DLD1 (cell line): ENCODE results near the gene NEK8.

Experiments
- in situ Hi-C: cut with HindIII; loops from 2 replicates; pipeline ENCODE4 v1.10.0; 2017; ENCODE audit warnings: low sequenced_read_pairs

Gene NEK8

DNA sequence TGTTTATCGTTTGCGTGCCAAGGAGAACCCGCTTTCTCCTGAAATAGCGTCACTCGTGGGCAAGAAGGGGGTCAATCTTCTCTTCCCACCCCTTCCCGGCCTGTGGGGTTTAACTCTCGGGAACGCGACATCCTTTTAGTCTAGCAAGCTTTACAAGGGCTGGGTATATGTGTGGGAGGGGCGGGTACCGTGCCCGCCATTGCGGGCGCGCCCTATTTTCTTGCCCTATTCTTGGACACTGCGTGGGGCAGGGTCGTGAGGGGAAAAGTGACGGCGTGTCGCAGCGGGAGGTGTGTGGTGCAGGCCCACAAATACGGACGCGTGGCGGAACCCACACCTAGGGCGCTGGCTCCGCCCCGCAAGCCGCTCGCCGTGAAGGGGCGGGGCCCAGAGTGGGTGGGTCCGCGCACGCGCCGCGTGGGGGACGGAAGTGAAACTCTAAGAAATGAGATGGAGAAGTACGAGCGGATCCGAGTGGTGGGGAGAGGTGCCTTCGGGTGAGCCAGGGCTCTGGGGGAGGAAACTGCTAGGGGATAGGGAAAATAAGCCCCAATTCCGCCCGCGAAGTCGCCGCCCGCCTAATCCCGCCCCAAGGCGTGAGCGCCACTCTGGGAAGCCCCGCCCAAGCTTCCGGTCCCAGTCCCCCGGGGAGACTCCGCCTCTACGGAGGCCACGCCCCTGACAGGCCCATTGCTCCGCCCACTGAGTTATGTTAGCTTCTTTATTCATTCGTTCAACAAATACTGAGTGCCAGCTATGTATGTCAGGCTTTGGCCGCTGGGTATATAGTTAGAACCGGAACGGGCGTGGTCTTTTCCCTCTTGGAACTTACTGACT, at the start of gene NEK8:
Gene NEK8, plus strand, starts transcription at position 425 of the 837 bp plus-strand sequence. Its CDS starts 26 bp downstream, at position 451.
- in situ Hi-C loops, result loop anchor here (10.0 kb wide), 1 partner anchor 206 kb away; no protein-coding TSS in a partner anchor

- in situ Hi-C loops, result no loop called here
These were observed 45.9 kb upstream of the NEK8 start for GRCh38 chr17:28682655-28683054.

DNA sequence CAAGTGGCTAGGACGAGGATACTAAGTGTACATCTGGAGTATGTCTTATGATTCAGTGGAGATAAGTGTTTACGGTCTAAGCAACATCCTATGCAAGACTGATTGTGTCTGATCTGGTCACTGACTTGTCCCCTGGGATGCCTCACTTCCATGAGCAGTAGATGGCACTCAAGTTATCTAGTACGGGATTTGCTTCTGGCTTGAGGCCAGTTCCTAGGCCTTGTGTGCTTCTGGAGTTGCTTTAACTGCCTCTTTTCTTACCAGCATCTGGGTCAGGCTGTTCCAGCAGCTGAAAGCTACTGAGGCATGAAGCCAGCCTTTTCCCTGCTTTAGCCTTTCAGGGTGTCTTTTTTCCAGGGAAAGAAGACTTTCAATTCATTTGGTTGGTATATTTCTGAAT, 43.6 kb upstream of the NEK8 start:
- in situ Hi-C loops, result no loop called here

DNA sequence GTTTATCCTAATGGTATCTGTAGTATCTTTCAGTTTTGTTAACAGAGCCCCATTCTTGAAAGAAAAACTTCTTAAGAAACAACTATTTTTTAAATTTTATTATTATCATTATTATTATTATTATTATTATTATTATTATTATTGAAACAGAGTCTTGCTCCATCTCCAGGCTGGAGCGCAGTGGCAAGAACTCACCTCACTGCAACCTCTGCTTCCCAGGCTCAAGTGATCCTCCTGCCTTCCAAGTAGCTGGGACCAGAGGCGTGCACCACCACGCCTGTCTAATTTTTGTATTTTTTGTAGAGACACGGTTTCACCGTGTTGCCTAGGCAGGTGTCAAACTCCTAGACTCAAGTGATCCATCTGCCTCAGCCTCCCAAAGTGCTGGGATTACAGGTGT, 43.2 kb upstream of the NEK8 start:
- in situ Hi-C loops, result no loop called here

- in situ Hi-C loops, result no loop called here
These were observed 42.3 kb upstream of the NEK8 start for GRCh38 chr17:28686296-28686695.

GRCh38 chr17:28688481-28688880, 40.1 kb upstream of the NEK8 start:
- in situ Hi-C loops, result no loop called here

GRCh38 chr17:28689011-28689410, 39.6 kb upstream of the NEK8 start:
- in situ Hi-C loops, result no loop called here

- in situ Hi-C loops, result no loop called here
These were observed 34.7 kb upstream of the NEK8 start for GRCh38 chr17:28693869-28694268.

- in situ Hi-C loops, result no loop called here
These were observed 30.2 kb upstream of the NEK8 start for GRCh38 chr17:28698253-28698941.

DNA sequence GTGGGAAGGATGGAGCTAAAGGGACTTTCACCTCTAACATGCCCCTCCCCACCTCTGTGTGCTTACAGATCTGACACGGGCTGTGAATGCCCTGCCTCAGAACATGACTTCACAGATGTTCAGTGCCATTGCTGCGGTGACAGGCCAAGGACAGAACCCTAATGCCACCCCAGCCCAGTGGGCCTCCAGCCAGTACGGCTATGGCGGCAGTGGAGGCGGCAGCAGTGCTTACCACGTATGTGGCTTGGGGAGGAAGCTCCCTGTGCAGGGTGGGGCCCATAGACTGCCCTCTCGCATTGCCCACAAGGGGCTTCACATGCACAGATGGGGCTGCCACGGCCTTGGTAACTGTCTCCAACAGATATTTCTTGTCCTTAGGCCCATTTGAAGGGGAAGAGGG, 28.3 kb upstream of the NEK8 start:
- in situ Hi-C loops, result no loop called here

- in situ Hi-C loops, result no loop called here
These were observed 27.6 kb upstream of the NEK8 start for GRCh38 chr17:28700830-28701492.

DNA sequence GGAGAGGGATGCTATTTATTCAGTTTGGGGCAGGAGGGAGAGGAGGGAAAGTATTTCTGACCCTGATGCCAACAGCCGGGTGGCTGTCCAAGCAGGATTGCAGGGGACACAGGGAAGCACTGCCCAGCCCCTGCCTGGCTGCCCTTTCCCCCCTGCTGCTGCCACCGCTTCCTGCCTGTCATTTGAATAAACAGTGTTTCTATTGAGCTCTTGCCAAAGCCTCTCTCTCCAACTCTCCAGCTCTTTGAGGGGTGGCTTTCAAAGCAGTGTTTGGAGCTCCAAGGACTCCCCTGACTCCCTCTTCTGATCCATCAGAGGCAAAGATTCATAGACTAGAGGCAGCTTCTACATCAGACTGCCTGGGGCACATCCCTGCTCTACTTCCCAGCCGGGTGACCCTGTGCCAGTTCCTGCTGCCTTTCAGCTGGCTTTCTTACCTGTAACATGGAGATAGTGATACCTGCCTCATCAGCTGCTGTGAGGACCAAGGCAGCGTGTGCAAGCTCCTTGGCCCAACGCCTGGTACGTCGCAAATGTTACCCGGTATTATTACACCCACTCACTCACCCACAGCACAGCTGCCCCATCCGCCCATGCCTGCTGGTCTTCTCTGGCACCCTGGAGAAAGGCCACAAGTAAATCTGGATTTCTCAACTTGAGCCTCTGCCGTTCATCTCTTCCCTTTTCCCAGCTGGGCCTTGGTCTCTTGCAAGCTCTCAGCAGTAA, 26.4 kb upstream of the NEK8 start:
- in situ Hi-C loops, result no loop called here

DNA sequence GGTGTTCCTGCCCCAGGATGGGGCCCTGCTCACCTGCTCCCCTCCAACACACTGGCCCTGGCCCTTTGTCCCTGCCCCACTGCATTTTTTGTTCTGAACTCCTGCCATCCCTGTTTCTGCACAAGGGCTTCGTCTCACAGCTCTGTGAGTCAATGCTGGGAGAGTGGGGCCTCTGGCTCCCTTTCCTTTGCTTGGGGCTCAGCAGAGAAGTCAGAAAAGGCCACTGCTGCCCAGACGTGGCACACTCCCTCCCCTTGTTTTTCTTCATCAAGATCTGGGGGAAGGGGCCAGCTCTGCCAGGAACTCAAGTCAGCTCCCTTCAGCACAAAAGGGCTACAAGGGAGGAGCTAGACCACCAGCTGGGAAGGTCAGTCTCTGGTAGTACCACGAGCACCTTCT, 25.8 kb upstream of the NEK8 start:
- in situ Hi-C loops, result no loop called here

DNA sequence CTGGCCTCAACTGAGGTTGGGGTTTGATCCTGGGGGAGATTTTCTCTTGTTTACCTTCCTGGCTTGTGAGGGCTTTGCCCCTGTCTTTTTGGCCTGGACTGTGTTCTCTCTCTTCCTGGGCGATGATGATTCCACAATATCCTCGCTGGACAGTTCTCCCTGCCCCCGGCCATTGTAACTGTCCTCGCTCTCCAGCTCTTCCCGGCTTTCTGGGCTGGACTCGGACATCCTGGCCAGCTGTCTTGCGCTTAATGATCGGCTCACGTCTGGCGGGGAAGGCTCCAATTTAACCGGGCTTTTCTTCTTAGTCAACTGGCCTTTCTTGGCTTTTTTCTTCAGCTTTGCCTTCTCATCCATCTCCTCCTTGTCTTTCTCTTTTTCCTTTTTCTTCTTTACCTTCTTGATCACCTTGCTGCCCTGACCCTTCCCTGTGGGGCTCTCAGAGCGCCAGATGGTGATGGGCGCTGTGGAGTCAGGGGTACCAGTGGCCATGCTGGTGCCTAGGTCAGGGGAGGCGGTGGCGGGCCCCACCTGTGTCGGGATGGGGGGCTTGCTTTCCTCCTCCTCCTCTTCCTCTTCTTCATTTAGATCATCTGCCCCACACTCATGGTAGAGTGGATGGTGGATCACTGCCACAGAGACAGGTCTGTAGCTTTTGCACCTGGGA, 24.9 kb upstream of the NEK8 start:
- in situ Hi-C loops, result no loop called here

DNA sequence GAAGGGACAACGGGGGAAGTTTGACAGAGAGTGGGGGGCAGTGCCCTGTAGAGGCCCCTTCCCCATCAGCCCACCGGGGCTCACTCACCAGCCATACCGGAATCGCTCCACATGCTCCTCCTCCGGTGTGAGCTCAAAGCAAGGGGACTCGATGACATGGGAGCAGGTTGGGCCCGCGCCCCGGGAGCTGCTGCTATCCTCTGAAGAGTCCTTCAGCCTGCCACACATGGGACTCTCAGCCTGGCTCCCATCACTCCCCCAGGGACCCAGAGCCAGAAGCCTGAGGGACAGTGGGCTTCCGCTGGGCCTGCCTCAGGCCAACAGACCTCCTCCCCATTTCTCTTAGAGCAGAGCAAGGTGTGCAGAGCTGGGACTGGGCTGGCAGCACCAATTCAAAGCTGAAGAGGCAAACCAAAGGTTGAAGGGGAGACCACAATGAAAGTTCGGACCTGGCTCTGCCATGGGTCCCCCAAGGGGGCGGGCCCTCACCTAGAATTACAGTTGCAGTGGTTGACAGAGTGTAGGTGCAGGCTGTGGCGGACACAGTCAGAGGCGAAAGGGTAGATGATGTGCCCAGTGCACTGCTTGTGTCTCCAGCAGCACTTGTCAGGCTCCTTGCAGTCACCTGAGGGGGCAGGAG, 24.2 kb upstream of the NEK8 start:
- in situ Hi-C loops, result no loop called here

DNA sequence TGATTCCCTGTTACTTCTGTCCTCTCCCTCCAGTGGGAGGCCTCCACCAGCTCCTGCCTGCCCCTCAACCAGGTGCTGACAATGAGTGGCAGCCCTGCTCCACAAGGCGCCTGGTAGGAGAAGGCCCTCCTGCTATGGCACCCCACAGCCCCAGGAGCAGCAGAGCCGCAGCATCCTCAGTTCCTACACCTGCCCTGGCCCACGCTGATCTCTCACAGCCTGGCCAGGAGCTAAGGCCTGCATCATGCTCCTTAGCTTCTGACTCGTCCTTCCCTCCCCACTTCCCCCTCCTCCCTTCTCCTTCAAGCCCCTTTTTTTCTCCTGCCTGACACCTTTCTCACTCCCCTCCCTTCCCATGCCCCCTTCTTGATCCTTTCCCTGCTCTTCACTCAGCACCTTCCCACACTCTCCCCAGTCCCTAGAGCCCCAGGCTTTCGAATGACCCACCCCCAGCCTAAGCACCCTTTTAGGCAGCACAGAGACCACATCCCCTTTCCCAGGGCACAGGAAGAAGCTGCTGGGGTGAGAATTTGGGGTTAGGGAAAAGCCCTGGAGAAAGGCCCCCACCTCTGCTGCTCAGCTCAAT, 23.4 kb upstream of the NEK8 start:
- in situ Hi-C loops, result no loop called here

GRCh38 chr17:28705728-28706334, 22.8 kb upstream of the NEK8 start:
- in situ Hi-C loops, result no loop called here

- in situ Hi-C loops, result no loop called here
These were observed 21.9 kb upstream of the NEK8 start for GRCh38 chr17:28706471-28707338.
